Left ventricle myocardium superior (tissue), 1 donor: ENCODE results near the gene TPRA1. TPM values are rescaled to one million over a fixed set of nuclear protein-coding genes. Genes with fewer than 3 reads are reported as not detected.
"Not testable (repeated sequence)": the region's sequence is repeated elsewhere in the genome, so short reads cannot be mapped to it uniquely, and the experiment has no call there.

Experiments
- ATAC-seq: fragments of 200-7000 bp; cut with Tn5 transposase; one replicate; pipeline ENCODE4 v1.9.1; 2020; ENCODE audit warnings: mild to moderate bottlenecking, moderate library complexity
- DNase-seq: peaks from one replicate; pipeline ENCODE4 v3.0.0-alpha.2; 2020
- intact Hi-C: fragments of 100-400 bp; cut with micrococcal nuclease; formaldehyde crosslinking; loops from one replicate; pipeline ENCODE4 v1.11.0; 2022
- total RNA-seq: library from RNA; stranded (reverse); fragmentation: NEBNext Ultra II Directional; extraction: Animal tissue kit (Norgen Biotek cat#: 25700); gene quantifications from one replicate; pipeline ENCODE4 v1.2.1, GENCODE V29; 2021
- donor health status: DM: no; HTN: yes; CAD: no; lungs with severe emphysema.

The TPRA1 gene
- total RNA-seq, 1 donor from 2014 or later, result 22.8 TPM

DNA sequence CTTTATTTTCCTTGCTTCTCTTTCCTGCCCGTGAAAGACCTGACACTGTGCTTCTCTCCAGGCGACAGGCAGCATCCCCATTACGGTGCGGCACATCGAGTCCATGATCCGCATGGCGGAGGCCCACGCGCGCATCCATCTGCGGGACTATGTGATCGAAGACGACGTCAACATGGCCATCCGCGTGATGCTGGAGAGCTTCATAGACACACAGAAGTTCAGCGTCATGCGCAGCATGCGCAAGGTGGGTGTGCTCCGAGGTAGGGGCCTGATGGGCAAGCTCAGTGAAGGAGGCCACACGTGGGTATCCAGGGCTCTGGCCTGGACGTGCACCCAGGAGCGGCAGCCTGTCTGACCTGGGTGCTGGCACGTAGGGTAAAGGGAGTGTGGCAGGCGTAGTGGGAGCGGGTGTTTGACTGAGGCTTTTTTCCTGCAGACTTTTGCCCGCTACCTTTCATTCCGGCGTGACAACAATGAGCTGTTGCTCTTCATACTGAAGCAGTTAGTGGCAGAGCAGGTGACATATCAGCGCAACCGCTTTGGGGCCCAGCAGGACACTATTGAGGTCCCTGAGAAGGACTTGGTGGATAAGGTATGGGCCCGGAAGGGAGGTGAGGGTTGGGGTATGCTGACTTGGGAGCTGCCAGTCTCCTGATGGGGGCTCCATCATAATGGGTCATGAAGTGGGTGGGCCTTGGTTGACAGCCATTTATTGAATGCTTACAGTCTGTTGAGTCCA is 30.3 kb upstream of the TPRA1 start:
- no peak for DNase-seq
- intact Hi-C loops, result no loop called here
- ATAC-seq, result no peak

DNA sequence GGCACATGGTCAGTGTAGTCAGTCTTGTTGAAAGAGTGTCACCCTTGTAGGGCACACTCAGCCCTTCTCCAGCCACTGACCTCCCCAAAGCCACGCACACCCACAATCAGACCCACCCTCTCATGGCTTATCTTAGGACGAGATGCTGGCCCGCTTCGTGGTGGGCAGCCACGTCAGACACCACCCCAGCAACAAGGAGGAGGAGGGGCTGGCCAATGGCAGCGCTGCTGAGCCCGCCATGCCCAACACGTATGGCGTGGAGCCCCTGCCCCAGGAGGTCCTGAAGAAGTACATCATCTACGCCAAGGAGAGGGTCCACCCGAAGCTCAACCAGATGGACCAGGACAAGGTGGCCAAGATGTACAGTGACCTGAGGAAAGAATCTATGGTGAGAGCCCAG is 28.4 kb upstream of the TPRA1 start:
- intact Hi-C loops, result no loop called here
- DNase-seq (no peak), ATAC-seq (no peak)

DNA sequence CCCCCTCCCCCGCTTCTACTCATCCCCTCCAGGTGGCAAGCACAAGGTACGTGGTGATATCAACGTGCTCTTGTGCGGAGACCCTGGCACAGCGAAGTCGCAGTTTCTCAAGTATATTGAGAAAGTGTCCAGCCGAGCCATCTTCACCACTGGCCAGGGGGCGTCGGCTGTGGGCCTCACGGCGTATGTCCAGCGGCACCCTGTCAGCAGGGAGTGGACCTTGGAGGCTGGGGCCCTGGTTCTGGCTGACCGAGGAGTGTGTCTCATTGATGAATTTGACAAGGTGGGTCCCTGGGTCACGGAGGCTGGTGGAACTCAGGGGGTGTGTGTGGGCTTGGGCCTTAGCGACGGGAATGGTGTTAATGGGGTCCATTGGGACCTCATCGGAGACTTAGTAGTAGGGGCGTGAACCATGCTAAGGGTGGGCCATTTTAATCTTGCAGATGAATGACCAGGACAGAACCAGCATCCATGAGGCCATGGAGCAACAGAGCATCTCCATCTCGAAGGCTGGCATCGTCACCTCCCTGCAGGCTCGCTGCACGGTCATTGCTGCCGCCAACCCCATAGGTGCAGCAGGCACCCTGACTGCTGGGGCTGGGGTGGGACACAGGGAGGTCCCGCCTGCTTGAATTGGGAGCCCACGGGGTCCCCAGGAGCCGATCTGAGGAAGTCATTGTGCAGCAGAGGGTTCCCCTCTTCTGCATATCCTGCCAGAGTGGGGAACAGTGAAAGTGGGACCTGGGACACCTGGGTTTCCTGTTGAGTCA is 26.5 kb upstream of the TPRA1 start:
- ATAC-seq (no peak), DNase-seq (no peak)
- intact Hi-C loops, result no loop called here

DNA sequence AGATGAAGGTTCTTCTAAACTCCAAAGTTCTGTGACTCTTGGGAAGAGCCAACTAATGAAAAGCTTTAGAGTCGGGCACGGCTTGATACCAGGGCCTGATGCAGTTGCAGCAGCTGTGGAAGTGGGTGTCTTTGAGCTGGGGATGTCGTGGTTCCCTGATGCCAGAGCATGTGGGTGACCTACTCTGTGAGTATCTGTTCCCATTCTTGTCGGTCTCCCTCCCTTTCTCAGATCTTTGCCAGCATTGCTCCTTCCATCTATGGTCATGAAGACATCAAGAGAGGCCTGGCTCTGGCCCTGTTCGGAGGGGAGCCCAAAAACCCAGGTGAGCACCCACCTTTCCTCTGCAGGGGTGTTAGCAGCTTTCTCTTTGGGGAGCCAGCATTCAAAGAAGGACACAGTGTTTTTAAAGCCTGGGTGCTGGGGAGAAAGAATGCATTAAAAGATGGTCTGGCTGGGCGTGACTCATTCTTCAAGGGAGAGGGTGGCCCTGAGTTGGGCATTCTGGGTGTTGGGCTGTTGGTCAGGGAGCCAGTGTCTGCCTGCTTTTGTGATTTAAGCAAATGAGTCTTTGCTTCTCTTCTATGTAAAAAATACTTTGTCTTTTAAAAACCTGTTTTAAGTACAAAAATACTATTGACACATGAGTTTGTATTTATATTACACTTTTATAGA is 25.2 kb upstream of the TPRA1 start:
- ATAC-seq (no peak), DNase-seq (no peak)
- intact Hi-C loops, result no loop called here

DNA sequence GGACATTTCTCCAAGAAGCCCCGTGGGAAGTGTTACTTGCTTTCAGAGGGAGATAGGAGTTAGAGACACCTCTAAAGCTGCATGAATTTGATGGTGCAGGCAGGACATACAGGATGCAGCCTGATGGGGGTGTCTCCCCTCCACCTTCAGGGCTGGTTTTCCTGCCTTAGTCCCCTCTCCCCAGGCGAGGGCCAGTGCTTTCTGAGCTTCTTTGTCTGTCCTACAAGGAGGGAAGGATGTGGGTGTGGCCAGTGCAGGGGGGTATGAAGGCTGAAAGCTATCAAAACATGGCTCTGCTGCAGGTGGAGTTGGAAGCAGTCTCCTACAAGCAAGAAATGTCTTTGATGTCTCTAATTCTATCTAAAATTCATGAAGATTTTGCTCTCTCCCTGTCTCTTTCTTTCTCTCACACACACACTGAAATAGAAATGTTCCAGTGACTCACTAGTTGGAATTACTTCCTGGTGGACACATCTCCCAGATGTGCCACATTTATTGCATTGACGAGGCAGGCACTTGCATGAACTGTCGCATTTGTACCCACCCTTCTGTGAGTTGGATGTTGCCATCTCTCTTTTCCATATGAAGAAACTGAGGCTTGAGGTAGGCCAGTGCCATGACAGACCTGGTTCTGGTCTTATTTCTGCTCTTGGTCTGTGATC is 24.5 kb upstream of the TPRA1 start:
- DNase-seq, result no peak
- no peak for ATAC-seq
- intact Hi-C loops, result no loop called here

DNA sequence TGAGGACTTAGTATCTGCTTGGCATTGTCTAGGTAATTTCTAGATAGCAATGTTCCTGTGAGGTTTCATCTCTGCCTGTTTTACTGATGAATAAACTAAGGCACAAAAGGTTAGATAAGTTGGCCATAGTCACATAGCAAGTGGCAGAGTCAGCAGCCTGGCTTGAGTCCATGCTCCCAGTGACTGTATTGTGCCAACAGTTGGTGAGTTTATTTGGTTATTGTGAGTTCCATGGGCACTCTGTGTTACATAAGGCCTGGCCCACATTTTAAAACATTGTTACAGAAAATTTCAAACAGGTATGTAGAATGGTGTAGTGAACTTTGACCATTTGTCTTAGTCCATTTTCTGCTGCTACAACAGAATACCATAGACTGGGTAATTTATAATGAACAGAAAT is 22.9 kb upstream of the TPRA1 start:
- DNase-seq (no peak), ATAC-seq (no peak)
- intact Hi-C loops, result no loop called here

DNA sequence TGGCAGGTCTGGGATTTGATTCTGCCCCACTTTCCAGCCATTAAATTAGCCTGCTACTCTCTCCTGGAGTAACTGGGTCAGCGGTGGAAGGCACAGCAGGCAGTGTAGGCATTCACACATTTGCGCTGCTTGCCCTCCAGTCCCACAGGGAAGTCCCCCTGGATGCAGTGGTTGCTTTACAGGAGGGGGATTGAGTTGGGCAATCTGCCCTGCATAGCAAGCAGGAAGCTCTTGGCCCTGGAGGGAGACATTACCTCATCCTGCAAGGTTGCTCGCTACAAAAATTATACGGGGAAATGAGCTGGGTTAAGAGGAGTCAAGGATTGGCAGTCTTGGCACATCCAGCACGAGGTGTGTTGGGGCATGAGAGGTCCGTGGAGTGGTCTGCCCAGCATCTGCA is 22.4 kb upstream of the TPRA1 start:
- no peak for DNase-seq
- intact Hi-C loops, result no loop called here
- ATAC-seq, result no peak

DNA sequence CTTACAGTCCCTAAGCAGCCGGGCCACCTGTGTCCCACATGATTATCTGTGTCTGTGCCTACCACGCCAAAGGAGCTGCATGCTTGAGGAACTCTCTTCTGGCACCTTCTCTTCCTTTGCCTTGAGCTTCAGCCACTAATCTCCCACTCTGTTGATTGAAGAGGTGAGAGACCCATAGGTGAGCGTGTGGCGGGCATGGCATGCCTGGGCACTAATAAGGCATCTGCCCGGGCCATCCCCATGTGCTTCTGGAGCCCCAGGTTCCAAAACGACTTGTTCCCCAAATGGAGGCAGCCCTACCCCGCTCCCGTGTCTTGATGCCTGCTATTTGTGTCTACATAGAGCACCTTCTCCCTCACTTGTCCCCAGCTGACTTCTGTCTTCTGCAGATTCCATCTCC is 20.7 kb upstream of the TPRA1 start:
- ATAC-seq (no peak), DNase-seq (no peak)
- intact Hi-C loops, result no loop called here

DNA sequence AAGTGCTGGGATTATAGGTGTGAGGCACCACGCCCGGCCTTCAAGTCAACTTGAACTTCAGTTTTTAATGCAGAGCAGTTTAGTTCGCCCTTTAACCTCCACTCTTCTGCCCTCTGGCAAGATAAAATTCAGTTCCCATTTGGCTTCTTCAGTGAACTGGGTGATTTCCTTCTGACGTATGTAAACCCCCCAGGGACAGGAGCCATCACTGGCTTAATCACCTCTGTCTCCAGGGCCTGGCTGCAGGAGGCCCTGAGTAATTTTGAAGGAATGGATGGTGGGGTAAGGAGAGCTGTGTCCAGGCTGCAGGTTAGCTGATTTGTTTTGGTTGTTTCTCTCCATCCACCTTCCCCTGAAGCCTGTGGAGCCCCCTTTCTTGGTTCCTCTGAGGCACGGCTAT is 19.6 kb upstream of the TPRA1 start:
- ATAC-seq (no peak), DNase-seq (no peak)
- intact Hi-C loops, result no loop called here

DNA sequence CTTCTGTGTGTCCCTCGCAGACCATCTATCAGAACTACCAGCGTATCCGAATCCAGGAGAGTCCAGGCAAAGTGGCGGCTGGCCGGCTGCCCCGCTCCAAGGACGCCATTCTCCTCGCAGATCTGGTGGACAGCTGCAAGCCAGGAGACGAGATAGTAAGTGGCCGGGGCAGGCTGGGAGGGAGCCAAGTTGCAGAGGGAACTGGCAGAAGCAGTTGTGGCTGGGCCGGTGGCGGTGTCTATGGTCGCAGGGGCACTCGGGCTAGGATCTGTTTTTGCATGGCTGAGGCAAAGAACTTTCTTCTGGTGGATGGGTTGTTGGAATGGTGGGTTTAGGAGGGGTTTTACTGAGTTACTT is 17.8 kb upstream of the TPRA1 start:
- DNase-seq (peak; percentile 84), ATAC-seq (peak; percentile 88)
- intact Hi-C loops, result no loop called here

DNA sequence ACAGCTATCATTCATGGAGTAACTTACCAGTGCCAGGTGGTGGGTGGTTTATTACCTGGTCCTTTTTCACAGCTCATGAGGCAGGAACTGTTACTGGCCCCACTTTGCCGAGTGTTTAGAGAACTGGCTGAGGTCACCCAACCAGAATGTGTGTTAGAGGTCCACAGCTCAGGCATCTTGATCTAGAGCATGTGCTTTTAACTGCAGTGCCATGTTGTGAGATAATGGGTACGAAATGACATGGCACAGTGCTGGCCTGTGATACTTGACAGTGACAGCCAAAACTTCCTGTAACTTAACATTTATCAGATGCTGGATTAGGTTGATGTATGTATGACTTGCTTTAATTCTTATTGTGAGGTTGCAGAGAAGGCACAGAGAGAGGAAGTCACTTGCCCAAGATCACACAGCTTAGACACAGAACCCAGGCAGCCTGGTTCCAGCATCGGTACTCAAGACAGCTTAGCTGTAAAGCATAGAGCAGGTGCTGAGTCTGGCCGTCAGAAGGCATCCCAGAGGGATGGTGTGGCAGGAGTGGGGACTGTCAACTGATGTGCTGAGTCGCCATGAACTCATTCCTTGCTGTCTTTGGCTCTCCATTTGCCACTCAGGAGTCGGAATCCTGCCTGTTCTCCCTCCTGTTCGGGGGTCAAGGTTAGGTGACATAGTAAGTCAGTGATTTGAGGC is 17.3 kb upstream of the TPRA1 start:
- ATAC-seq (peak; percentile 50), DNase-seq (no peak)
- intact Hi-C loops, result no loop called here

DNA sequence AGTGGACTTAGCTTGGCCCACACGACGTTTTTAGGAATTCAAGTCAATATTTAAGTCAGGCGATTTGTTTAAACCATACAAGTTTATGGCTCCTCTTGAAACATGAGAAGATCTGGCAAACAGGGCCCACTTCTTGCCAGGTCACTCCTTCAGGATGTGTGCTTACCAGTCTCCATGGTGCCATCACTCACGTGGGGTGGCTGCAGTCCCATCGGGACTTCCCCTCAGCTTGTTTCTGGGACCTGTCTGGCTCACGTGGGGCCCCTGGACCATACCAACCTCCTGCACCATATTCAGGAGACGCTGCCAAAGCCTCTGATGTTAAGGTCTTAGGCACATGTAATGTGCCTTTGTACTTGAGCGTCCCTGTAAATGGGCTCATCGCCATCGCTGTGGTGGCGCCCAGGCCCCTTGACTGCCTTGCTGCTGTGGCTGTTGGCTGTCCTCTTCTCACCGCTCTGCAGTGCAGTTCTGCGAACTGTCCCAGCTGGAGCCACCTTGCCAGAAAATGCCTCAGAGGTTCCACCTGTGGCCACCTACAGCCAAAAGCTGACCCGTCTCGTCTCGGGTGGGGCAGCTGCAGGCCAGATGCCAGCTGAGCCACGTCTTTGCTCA is 16.6 kb upstream of the TPRA1 start:
- DNase-seq (no peak), ATAC-seq (peak; percentile 37)
- intact Hi-C loops, result no loop called here

DNA sequence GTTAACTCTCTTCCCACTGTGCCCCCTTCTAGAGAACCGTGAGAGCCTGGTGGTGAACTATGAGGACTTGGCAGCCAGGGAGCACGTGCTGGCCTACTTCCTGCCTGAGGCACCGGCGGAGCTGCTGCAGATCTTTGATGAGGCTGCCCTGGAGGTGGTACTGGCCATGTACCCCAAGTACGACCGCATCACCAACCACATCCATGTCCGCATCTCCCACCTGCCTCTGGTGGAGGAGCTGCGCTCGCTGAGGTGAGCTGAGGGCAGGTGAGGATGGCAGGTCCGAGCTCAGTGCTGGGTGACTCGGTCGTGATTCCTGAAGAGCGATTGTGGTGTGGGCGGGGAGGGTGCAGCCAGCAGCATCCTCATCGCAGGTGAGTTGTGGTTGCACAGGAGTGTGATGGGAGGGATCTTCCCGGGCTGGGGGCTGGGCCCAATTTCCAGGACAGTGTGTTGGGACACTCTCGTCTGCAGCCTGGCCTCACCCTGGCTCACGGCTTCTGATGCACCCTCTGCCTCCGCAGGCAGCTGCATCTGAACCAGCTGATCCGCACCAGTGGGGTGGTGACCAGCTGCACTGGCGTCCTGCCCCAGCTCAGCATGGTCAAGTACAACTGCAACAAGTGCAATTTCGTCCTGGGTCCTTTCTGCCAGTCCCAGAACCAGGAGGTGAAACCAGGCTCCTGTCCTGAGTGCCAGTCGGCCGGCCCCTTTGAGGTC is 15.7 kb upstream of the TPRA1 start:
- ATAC-seq, result no peak
- DNase-seq, result no peak
- intact Hi-C loops, result no loop called here

DNA sequence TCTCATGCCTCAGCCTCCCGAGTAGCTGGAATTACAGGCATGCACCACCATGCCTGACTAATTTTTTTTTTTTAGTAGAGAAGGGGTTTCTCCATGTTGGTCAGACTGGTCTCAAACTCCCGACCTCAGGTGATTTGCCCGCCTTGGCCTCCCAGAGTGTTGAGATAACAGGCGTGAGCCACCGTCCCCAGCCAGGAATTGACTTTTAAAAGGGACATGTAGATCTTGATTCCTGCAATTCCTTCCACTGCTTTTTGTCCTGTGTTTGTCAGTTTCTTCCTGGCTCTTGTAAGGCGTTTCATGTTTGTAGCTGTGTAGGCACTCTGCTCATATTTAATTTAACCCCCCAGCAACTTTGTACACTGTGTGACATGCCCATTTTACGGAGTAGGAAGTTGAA is 15.0 kb upstream of the TPRA1 start:
- not testable (repeated sequence) for DNase-seq, ATAC-seq

DNA sequence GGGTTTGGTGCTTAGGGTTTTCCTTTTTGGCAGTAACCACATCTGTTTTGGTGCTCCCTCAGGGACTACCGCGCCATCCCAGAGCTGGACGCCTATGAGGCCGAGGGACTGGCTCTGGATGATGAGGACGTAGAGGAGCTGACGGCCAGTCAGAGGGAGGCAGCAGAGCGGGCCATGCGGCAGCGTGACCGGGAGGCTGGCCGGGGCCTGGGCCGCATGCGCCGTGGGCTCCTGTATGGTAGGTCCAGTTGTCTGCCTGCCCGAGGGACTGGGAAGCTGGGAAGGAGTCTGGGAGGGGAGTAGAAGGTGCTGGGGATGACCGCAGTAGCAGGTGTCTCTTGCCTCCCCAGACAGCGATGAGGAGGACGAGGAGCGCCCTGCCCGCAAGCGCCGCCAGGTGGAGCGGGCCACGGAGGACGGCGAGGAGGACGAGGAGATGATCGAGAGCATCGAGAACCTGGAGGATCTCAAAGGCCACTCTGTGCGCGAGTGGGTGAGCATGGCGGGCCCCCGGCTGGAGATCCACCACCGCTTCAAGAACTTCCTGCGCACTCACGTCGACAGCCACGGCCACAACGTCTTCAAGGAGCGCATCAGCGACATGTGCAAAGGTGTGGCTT is 14.1 kb upstream of the TPRA1 start:
- DNase-seq, result no peak
- intact Hi-C loops, result no loop called here
- no peak for ATAC-seq

More for the DNA sequence above, 15.0 kb upstream of the TPRA1 start:
- intact Hi-C loops, result not testable (repeated sequence)

DNA sequence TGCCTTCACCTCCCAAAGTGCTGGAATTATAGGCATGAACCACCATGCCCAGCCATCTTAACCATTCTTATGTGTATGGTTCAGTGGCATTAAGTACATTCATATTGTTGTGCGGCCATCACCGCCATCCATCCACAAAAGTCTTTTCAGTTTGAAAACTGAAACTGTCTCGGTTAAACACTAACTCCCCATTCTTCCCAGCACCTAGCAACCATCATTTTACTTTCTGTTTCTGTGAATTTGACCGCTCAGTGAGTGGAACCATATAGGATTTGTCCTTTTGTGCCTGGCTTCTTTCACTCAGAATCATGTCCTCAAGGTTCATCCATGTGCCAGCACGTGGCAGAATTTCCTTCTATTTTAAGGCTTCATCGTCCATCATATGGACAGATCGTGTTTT is 13.5 kb upstream of the TPRA1 start:
- no peak for ATAC-seq
- no peak for DNase-seq
- intact Hi-C loops, result no loop called here

DNA sequence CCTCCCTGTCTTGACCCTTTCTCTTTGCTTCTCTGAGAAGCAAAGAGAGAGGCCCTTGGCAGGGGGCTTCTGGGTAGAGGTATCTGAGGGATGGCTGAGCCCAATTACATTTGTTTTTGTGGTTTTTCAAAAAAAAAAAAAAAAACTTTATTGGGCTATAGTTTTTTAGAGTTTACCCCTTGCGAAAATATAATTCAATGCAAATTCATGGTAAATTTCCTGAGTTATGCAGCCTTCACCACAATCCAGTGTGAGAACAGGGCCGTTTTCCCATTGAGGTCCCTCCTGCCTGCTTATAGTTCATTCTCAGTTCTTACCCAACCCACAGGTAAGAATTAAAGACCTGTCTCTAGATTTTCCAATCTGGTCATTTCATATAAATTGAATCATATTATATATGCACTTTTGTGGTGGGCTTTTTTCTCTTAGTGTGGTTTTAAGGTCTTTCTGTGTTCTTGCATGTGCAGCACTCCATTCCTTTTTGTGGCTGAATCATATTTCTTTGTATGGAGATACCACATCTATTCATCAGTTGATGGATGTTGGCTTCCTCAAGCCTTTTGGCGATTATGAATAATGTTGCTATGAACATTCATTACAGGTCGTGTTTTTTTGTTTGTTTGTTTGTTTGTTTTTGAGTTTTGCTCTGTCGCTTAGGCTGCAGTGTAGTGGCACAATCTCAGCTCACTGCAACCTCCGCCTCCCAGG is 10.4 kb upstream of the TPRA1 start:
- intact Hi-C loops, result no loop called here
- no peak for DNase-seq
- ATAC-seq, result no peak
